Neural progenitor cell (in vitro differentiated cells): ENCODE measurements around the gene SEC16A.

Source experiments
- EZH2 ChIP-seq: fragments of 200-600 bp; sonication (generic); IDR thresholded peaks from 2 replicates; pipeline ENCODE4 v1.6.1; 2017; ENCODE audit warnings: antibody characterized with exemption, mild to moderate bottlenecking, moderate library complexity
- TF ChIP-seq, protein P1 (sequence below): fragments of 200-600 bp; sonication (generic); IDR thresholded peaks from 2 replicates; pipeline ENCODE4 v1.5.1; 2017; ENCODE audit warnings: antibody characterized with exemption, mild to moderate bottlenecking

DNA sequence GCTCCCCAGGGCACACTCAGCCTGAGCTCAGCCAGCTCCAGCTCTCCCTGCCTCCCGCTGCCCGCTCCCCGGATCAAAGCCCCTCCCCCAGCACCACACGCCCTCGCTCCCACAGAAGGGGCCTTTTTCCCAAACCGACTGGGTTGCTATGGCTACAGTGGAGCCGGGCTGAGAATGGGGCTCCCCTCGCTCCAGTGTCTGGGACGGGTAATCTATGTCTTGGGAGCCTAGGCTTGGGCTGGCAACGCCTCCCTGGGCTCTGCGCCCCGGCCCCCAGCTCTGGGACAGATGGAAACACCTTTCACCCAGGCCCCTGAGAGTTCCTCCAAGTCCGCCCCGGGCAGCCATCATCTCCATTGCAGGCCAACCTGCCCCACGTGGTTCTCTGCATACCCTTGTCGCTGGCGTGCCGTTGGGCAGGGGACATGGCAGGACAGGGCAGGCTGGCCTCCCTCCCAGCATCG lies 33.4 kb upstream of the SEC16A start:
- TF ChIP-seq, protein P1, sequence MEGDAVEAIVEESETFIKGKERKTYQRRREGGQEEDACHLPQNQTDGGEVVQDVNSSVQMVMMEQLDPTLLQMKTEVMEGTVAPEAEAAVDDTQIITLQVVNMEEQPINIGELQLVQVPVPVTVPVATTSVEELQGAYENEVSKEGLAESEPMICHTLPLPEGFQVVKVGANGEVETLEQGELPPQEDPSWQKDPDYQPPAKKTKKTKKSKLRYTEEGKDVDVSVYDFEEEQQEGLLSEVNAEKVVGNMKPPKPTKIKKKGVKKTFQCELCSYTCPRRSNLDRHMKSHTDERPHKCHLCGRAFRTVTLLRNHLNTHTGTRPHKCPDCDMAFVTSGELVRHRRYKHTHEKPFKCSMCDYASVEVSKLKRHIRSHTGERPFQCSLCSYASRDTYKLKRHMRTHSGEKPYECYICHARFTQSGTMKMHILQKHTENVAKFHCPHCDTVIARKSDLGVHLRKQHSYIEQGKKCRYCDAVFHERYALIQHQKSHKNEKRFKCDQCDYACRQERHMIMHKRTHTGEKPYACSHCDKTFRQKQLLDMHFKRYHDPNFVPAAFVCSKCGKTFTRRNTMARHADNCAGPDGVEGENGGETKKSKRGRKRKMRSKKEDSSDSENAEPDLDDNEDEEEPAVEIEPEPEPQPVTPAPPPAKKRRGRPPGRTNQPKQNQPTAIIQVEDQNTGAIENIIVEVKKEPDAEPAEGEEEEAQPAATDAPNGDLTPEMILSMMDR = no peak
- TF ChIP-seq EZH2 = no peak
